Liver (tissue), 3 donors: Measurements from ENCODE around the gene ITGA11.

Source experiments
- ATF3 ChIP-seq: IDR thresholded peaks from 2 replicates; pipeline ENCODE4 v1.6.1; 2016; ENCODE audit warnings: antibody characterized with exemption
- CTCF ChIP-seq: fragments of 150-350 bp; IDR thresholded peaks from 2 replicates; pipeline ENCODE4 v1.5.1; 2017; ENCODE audit warnings: improper control_type of control experiment, low read depth, low read length; ENCODE audit not compliant: missing input control
- HNF4G ChIP-seq: IDR thresholded peaks from 2 replicates; pipeline ENCODE4 v1.6.1; 2016; ENCODE audit warnings: antibody characterized with exemption
- JUND ChIP-seq, 2 donors: IDR thresholded peaks; 2 replicates each; pipeline ENCODE4 v1.6.1; 2016; ENCODE audit warnings: antibody characterized with exemption in 2 of 2
- MAX ChIP-seq: IDR thresholded peaks from 2 replicates; pipeline ENCODE4 v1.6.1; 2016; ENCODE audit warnings: antibody characterized with exemption
- NR2F2 ChIP-seq: IDR thresholded peaks from 2 replicates; pipeline ENCODE4 v1.6.1; 2016; ENCODE audit warnings: antibody characterized with exemption
- RAD21 ChIP-seq, 2 donors: IDR thresholded peaks; 2 replicates each; pipeline ENCODE4 v1.6.1; 2016; ENCODE audit warnings: antibody characterized with exemption in 2 of 2, mild to moderate bottlenecking in 2 of 2
- REST ChIP-seq: IDR thresholded peaks from 2 replicates; pipeline ENCODE4 v1.6.1; 2016; ENCODE audit warnings: antibody characterized with exemption, mild to moderate bottlenecking
- RXRA ChIP-seq, 2 donors: IDR thresholded peaks; 2 replicates each; pipeline ENCODE4 v1.6.1; 2017 to 2018; ENCODE audit warnings: antibody characterized with exemption in 2 of 2, mild to moderate bottlenecking in 1 of 2
- SP1 ChIP-seq: IDR thresholded peaks from 2 replicates; pipeline ENCODE4 v1.6.1; 2018; ENCODE audit warnings: antibody characterized with exemption, mild to moderate bottlenecking
- TAF1 ChIP-seq: conservative IDR thresholded peaks from 2 replicates; pipeline ENCODE4 v1.6.1; 2016; ENCODE audit warnings: antibody characterized with exemption, mild to moderate bottlenecking
- YY1 ChIP-seq: IDR thresholded peaks from 2 replicates; pipeline ENCODE4 v1.6.1; 2016; ENCODE audit warnings: antibody characterized with exemption, mild to moderate bottlenecking
- ZBTB33 ChIP-seq: IDR thresholded peaks from 2 replicates; pipeline ENCODE4 v1.6.1; 2016; ENCODE audit warnings: antibody characterized with exemption
- donor health status: healthy.
- donor health status: healthy.

- TF ChIP-seq CTCF (no peak), ZBTB33 (no peak), JUND (IDR thresholded peaks at IDR 0.05) (no peak), RAD21 (IDR thresholded peaks at IDR 0.05) (no peak), RXRA (IDR thresholded peaks at IDR 0.05) (no peak), REST (no peak), TAF1 (no peak), YY1 (no peak), SP1 (no peak), HNF4G (no peak), NR2F2 (no peak), MAX (no peak), ATF3 (no peak)
Observed at GRCh38 chr15:68415061-68415460, 16.9 kb downstream of the ITGA11 start.
